ENCODE results near the gene ERICH3.
A peak's percentile ranks its signal among the peaks of the same experiment; 100 is the strongest.

Gene ERICH3

DNA sequence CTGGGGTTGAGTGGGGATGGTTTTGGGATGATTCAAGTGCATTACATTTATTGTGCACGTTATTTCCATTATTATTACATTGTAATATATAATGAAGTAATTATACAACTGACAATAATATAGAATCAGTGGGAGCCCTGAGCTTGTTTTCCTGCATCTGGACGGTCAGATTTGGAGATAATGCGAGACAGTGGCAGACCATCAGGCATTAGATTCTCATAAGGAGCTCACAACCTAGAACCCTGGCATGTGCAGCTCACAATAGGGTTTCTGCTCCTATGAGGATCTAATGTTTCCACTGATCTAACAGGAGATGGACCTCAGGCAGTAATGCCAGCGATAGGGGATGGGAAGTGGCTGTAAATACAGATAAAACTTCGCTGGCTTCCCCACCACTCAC, 83.3 kb downstream of the ERICH3 start:
- no peak for TF ChIP-seq CTCF (IDR thresholded peaks at IDR 0.05; ENCODE audit: control extremely low read depth, extremely low read depth, low read depth, missing control alignments)
- ChIA-PET CTCF (interaction anchor here (2.2 kb wide), 1 partner anchor 8 kb away, joined by 6 read pairs; no protein-coding TSS in a partner anchor), POLR2A (no interaction called here)
- no peak for DNase-seq (ENCODE audit: extremely low spot score)

GRCh38 chr1:74587888-74588287, 85.7 kb downstream of the ERICH3 start:
- TF ChIP-seq CTCF (IDR thresholded peaks at IDR 0.05; ENCODE audit: control extremely low read depth, extremely low read depth, low read depth, missing control alignments): no peak
- CTCF ChIA-PET: interaction anchor here (1.5 kb wide), 1 partner anchor 102 kb away, joined by 4 read pairs; no protein-coding TSS in a partner anchor
- DNase-seq (ENCODE audit: extremely low spot score): no peak
- POLR2A ChIA-PET: no interaction called here

- CTCF ChIA-PET: no interaction called here
- POLR2A ChIA-PET: no interaction called here
- DNase-seq (ENCODE audit: extremely low spot score): no peak
- TF ChIP-seq CTCF (IDR thresholded peaks at IDR 0.05; ENCODE audit: control extremely low read depth, extremely low read depth, low read depth, missing control alignments): no peak
Measured at GRCh38 chr1:74586253-74586897, 87.2 kb downstream of the ERICH3 start.

- no peak for TF ChIP-seq CTCF (IDR thresholded peaks at IDR 0.05; ENCODE audit: control extremely low read depth, extremely low read depth, low read depth, missing control alignments)
- ChIA-PET POLR2A (no interaction called here), CTCF (no interaction called here)
- DNase-seq (ENCODE audit: extremely low spot score): no peak
Measured at GRCh38 chr1:74584185-74584584, 89.4 kb downstream of the ERICH3 start.

DNA sequence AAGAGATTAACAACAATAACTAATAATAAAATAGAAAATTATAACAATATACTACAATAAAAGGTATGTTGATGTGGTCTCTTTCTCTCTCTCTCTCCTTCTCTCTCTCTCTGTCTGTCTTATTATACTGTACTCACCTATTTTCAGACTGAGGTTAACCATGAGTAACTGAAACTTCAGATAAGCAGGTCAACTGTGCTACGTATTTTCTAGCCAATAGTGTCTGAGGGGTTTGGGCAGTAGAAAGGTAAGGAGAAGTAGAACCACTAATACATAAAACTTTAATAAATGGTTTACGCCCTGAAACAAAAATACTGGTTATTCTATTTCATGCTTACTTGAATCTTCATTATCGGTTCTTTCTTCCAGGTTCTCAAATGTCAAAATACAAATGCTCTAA, 90.2 kb downstream of the ERICH3 start:
- no peak for DNase-seq (ENCODE audit: extremely low spot score)
- TF ChIP-seq CTCF (IDR thresholded peaks at IDR 0.05; ENCODE audit: control extremely low read depth, extremely low read depth, low read depth, missing control alignments): no peak
- ChIA-PET CTCF (no interaction called here), POLR2A (no interaction called here)

- no peak for TF ChIP-seq CTCF (IDR thresholded peaks at IDR 0.05; ENCODE audit: control extremely low read depth, extremely low read depth, low read depth, missing control alignments)
- CTCF ChIA-PET: interaction anchor here (1.3 to 2.2 kb wide), 2 partner anchors 76 to 111 kb away, joined by 3 to 4 read pairs; no protein-coding TSS in a partner anchor
- peak; percentile 39 for DNase-seq (ENCODE audit: extremely low spot score)
- POLR2A ChIA-PET: no interaction called here
Measured at GRCh38 chr1:74579425-74579824, 94.2 kb downstream of the ERICH3 start.

Data from GM10248 (cell line).